ENCODE data around the gene USF2. TPM values are rescaled to one million over a fixed set of nuclear protein-coding genes. Genes with fewer than 3 reads are reported as not detected.

USF2 gene
- total RNA-seq, 1 experiment from 2014 or later = 43.9 TPM

DNA sequence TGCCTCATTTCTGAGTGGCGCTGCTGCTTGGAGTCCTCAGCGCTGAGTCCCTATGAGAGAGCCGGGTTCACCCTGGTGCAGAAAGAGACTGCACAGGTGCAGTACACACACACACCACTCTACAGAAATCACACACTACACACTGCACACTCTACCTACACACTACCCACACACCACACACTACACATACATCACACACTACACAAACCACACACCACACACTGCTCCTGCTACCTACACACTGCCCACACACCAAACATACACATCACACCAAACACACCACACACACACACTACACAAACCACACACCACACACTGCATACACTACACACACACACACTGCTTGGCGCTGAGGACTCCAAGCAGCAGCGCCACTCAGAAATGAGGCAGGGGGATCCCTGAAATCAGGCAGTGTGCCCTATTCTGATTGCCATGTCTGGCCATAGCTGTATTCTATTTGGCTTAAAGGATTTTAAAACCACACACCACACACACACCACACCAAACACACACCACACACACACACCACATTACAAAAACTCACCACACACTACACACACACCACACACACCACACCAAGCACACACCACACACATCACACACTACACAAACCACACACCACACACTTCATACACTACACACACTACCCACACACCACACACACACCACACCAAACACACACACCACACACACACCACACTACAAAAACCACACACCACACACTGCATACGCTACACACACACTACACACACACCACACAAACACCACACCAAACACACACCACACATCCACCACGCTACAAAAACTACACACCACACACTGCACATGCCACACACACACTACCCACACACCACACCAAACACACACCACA is 28.1 kb downstream of the USF2 start:
- DNase-seq (ENCODE audit: extremely low read depth, low read depth) = no peak

DNA sequence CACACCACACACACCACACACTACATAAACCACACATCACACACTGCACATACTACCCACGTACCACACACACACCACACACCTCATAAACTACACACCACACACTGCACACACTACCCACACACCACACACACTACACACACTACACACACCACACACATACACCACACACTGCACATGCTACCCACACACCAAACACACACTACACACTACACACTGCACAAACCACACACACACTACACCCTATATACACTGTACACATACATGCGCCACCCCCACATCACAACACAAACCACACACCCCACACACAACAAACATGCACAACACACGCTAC is 28.7 kb downstream of the USF2 start:
- DNase-seq (ENCODE audit: extremely low read depth, low read depth) = no peak

DNA sequence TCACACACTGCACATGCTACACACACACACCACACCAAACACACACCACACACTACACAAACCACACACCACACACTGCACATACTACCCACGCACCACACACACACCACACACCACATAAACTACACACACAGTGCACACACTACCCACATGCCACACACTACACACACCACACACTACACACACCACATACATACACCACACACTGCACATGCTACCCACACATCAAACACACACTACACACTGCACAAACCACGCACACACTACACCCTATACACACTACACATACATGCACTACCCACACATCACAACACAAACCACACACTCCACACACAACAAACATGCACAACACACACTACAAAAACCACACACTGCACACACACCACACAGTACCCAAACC is 29.2 kb downstream of the USF2 start:
- DNase-seq (ENCODE audit: extremely low read depth, low read depth) = no peak

GRCh38 chr19:35298561-35298972 is 29.8 kb downstream of the USF2 start:
- no peak for DNase-seq (ENCODE audit: extremely low read depth, low read depth)

GRCh38 chr19:35299523-35300338 is 31.0 kb downstream of the USF2 start:
- no peak for DNase-seq (ENCODE audit: extremely low read depth, low read depth)

DNA sequence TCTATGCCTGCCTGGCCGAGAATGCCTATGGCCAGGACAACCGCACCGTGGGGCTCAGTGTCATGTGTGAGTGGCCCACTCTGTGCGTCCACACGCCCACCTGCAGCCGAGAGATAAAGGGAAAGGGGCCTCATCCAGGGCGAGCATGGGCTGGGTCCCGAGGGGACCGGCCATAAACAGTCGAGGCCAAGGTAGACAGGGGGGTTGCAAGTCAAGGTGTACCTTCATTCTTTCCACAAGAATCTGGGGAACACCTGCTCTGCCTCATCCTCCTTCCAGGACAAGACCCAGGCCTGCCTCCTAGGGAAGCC is 31.5 kb downstream of the USF2 start:
- DNase-seq (ENCODE audit: extremely low read depth, low read depth) = no peak

DNA sequence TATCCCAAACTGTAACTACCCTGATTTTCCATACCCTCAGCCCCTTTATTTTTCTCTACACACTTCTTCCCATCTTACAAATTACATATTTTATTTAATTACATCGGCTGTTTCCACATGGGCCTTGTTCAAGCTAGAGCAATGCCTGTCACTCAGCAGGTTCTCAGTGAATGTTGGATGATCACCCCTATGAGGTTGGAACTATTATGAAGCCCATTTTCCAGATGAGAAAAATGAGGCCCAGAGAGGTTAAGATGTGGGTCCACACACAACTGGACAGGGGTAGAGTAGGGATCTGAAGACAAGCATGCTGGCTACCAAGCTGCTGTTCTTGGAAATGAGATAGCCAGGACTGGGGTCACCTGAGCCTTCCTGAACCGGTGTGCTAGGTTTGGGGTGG is 33.2 kb downstream of the USF2 start:
- DNase-seq (ENCODE audit: extremely low read depth, low read depth) = no peak

DNA sequence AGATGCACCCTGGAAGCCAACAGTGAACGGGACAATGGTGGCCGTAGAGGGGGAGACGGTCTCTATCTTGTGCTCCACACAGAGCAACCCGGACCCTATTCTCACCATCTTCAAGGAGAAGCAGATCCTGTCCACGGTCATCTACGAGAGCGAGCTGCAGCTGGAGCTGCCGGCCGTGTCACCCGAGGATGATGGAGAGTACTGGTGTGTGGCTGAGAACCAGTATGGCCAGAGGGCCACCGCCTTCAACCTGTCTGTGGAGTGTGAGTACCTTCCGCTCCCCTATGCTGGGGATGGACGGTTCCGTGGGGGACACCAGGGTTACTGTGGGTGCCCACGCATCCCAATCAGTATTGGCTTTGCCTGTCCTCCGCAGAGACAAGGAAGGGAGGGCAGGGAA is 33.7 kb downstream of the USF2 start:
- DNase-seq (ENCODE audit: extremely low read depth, low read depth) = no peak

- no peak for DNase-seq (ENCODE audit: extremely low read depth, low read depth)
These were observed 34.7 kb downstream of the USF2 start for GRCh38 chr19:35303357-35303915.

DNA sequence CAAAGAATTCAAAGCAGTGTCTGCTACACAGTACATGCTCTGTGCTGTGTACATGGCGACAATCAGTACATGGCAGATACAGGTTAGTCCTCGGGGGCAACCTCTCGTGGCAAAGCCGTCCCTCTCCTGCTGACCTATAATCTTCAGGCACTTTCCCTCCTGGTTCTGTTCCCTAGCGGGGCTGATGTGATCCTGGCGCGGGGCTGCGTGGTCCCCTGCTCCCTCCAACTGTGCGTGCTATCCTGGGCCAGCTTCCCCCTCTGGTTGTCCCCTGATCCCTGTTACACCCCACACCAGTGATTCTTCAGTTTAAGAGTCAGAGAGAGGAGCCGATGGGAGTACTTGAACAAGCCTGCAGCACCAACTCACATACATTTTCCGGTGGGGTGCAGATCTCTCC is 35.3 kb downstream of the USF2 start:
- no peak for DNase-seq (ENCODE audit: extremely low read depth, low read depth)

DNA sequence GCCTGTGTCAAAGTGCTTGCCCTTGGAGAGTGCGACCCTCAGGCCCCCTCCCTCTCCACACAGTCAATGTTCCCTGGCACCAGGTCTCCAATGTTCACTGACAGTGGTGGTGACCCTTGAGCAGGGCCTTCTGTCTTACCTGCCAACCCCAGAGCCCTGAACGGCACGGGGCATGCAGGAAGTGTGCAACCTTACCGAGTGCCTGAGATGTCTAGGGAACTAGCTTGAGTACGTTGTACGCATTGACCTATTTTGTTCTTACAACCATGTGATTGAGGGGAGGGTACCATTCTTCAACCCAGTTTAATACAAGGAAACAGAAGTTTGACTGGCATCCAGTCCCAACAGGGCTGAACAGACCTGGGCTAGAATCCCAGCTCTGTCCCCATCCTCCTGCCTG is 36.4 kb downstream of the USF2 start:
- no peak for DNase-seq (ENCODE audit: extremely low read depth, low read depth)

DNA sequence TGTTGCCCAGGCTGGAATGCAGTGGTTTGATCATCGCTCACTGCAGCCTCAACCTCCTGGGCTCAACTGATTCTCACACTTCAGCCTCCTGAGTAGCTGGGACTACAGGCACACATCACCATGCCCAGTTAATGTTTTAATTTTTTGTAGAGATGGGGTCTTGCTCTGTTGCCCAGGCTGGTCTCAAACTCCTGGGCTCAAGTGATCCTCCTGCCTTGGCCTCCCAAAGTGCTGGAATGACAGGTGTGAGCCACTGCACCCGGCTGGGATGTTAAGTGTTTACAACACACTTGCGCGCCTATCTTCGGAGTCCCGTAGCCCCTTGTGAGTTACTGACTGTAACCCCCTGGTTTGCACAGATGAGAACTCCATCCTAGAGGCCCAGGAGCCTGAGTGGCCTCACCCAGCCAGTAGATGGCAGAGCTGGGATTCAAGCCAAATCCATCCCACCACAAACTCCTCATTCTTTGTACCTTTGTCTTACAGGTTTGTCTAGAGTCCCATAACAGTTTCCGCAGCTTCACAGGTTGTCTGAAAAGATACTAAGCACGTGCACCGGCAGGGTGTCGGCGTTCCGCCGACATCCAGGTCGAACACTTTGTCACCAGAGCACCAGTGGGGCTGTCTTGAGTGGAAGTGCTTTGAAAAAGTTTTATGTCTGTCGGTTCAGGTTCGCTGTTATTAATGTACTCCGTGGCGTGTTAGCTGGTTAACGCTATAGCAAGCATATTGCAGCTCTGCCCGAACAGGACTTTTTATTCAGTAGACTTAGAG is 37.9 kb downstream of the USF2 start:
- no peak for DNase-seq (ENCODE audit: extremely low read depth, low read depth)

DNA sequence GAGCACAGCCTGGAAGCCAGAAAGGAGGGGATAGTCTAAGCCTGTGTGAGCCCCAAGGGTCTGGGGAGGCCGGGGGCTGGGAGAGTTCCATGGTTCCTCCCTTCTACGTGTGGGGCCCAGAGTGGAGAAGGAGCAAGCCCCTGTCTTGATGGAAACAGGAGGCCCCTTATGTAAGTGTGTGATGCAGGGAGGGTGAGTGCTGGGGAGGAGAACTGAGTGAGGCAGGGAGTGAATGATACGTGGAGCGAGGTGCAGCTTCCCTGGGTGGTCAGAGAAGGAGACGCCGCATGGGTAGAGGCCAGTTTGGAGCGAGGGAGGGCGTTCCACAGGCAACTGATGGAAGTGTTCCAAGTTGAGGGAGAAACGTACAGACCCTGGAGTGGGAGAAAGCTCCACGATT is 39.2 kb downstream of the USF2 start:
- DNase-seq (ENCODE audit: extremely low read depth, low read depth) = no peak

DNA sequence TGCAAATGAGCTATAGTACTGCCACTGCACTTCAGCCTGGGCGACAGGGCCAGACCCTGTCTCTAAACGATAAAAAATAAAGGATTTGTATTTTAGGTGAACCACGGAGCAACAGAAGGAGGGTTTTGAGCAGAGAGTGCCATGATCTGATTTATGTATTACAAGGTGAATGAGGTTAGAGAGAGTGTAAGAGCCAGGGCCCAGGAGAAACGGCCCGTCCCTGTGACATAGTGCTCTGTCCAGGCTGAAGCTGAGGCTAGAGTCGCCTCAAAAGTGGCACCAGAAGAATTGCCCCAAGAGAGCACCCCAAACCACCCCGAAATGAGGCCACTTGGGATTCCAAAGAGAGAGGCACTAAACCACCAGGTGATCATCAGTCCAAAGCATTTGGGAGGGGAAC is 40.1 kb downstream of the USF2 start:
- no peak for DNase-seq (ENCODE audit: extremely low read depth, low read depth)

DNA sequence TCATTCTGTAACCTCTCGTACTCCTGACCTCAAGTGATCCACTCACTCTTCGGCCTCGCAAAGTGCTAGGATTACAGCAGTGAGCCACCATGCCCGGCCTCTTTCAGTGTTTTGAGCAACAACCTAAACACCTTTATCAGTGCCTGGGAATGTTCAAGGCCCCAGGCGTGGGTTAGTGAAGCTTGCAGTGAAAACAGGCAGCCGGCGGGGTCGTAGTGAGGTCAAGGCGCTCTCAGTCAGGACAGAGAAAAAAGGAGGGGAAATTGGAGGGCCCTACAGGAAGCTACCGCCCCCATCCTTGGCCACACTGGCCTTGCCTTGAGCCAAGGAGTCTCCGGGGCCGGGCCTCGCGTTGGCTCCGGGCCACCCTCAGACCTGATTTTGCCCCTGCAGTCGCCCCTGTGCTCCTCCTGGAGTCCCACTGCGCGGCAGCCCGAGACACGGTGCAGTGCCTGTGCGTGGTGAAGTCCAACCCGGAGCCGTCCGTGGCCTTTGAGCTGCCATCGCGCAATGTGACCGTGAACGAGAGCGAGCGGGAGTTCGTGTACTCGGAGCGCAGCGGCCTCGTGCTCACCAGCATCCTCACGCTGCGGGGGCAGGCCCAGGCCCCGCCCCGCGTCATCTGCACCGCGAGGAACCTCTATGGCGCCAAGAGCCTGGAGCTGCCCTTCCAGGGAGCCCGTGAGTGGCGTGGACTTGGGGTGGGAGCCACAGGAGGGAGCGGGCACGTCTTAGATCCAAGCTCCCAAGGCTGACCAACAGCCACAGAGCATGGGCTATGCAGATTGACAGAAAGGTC is 40.9 kb downstream of the USF2 start:
- no peak for DNase-seq (ENCODE audit: extremely low read depth, low read depth)

- DNase-seq (ENCODE audit: extremely low read depth, low read depth) = no peak
These were observed 41.6 kb downstream of the USF2 start for GRCh38 chr19:35310331-35310730.

GRCh38 chr19:35310811-35311465 is 42.2 kb downstream of the USF2 start:
- no peak for DNase-seq (ENCODE audit: extremely low read depth, low read depth)

DNA sequence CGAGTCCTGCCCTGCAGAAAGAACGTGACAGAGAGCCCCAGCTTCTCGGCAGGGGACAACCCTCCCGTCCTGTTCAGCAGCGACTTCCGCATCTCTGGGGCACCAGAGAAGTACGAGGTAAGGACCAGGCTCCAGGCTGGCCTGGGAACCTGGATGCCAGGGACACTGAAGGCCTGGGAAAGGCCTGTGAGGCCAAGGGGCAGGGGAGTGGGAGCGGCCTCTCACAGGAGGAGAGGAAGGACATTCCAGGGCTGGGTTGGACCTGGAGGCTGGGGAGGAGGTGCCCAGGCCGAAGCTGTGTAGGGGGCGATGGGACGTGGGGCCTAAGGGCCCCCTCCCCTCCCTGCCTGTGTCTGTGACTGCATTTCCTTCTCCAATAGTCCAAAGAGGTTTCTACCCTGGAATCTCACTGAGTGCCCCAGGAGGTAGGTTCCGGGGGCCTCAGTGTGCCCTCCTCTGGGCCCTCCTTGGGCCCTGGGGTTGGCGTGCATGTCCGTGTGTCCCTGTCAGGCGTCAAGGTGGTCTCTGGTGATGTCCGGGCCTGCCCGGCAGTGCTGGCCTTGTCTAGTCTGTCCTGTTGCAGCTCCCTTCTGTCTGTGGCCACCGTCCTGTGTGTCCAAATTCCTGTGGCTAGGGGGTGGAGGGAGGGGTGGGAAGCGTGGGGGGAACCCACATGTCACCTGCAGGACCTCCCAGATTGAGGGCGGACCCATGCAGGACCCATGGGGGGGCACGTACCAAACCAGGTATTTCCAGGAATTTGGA is 43.3 kb downstream of the USF2 start:
- DNase-seq (ENCODE audit: extremely low read depth, low read depth) = no peak

- DNase-seq (ENCODE audit: extremely low read depth, low read depth) = no peak
These were observed 44.8 kb downstream of the USF2 start for GRCh38 chr19:35313587-35313986.

All from NCI-H460 (cell line).